Liver (tissue), 9 donors: ENCODE results near the gene FARSA. TPM values are rescaled to one million over a fixed set of nuclear protein-coding genes. Genes with fewer than 3 reads are reported as not detected.
A peak's percentile ranks its signal among the peaks of the same experiment; 100 is the strongest.

Experiments used
- DNase-seq: peaks from one replicate; pipeline ENCODE4 v3.0.0-alpha.2; 2017; ENCODE audit warnings: low spot score
- H3K27ac ChIP-seq, 2 donors: one replicate each; pipeline ENCODE4 v1.7.0; 2013; ENCODE audit warnings: inconsistent platforms in 2 of 2, low read length in 2 of 2, control low read depth in 1 of 2, low read depth in 1 of 2, mild to moderate bottlenecking in 1 of 2
- H3K27me3 ChIP-seq, 4 donors: one replicate each; pipeline versions ENCODE4 v1.6.1 to v1.7.0; 2013; ENCODE audit warnings: low read length in 3 of 4, inconsistent platforms in 1 of 4, mild to moderate bottlenecking in 1 of 4, moderate library complexity in 1 of 4; ENCODE audit not compliant: control insufficient read depth in 4 of 4, insufficient read depth in 4 of 4
- H3K36me3 ChIP-seq, 4 donors: one replicate each; pipeline versions ENCODE4 v1.6.1 to v1.7.0; 2013; ENCODE audit warnings: low read length in 3 of 4, mild to moderate bottlenecking in 3 of 4, low read depth in 1 of 4, moderate library complexity in 1 of 4; ENCODE audit not compliant: control insufficient read depth in 4 of 4, insufficient read depth in 3 of 4
- H3K4me1 ChIP-seq, 4 donors: one replicate each; pipeline versions ENCODE4 v1.6.1 to v1.7.0; 2013; ENCODE audit warnings: low read length in 3 of 4, mild to moderate bottlenecking in 3 of 4, moderate library complexity in 1 of 4; ENCODE audit not compliant: control insufficient read depth in 4 of 4, insufficient read depth in 4 of 4
- H3K4me3 ChIP-seq, 3 donors: one replicate each; pipeline versions ENCODE4 v1.6.1 to v1.7.0; 2013; ENCODE audit warnings: low read length in 3 of 3, control low read depth in 1 of 3, low read depth in 1 of 3, mild to moderate bottlenecking in 1 of 3
- H3K9ac ChIP-seq, 2 donors: one replicate each; pipeline ENCODE4 v1.7.0; 2013; ENCODE audit warnings: low read length in 2 of 2, mild to moderate bottlenecking in 2 of 2, moderate library complexity in 2 of 2, control low read depth in 1 of 2, low read depth in 1 of 2
- H3K9me3 ChIP-seq, 4 donors: one replicate each; pipeline versions ENCODE4 v1.6.1 to v1.7.0; 2013; ENCODE audit warnings: low read length in 3 of 4; ENCODE audit not compliant: control insufficient read depth in 4 of 4
- ATF3 ChIP-seq: IDR thresholded peaks from 2 replicates; pipeline ENCODE4 v1.6.1; 2016; ENCODE audit warnings: antibody characterized with exemption
- CTCF ChIP-seq: fragments of 150-350 bp; IDR thresholded peaks from 2 replicates; pipeline ENCODE4 v1.5.1; 2017; ENCODE audit warnings: improper control_type of control experiment, low read depth, low read length; ENCODE audit not compliant: missing input control
- EGR1 ChIP-seq, 2 donors: IDR thresholded peaks; 2 replicates each; pipeline ENCODE4 v1.6.1; 2016 to 2018; ENCODE audit warnings: antibody characterized with exemption in 2 of 2, low read depth in 2 of 2
- FOXA2 ChIP-seq: IDR thresholded peaks from 2 replicates; pipeline ENCODE4 v1.6.1; 2016; ENCODE audit warnings: antibody characterized with exemption
- GABPA ChIP-seq, 2 donors: IDR thresholded peaks in 1 of 2; conservative IDR thresholded peaks in 1 of 2; 2 replicates each; pipeline ENCODE4 v1.6.1; 2016; ENCODE audit warnings: antibody characterized with exemption in 2 of 2, mild to moderate bottlenecking in 1 of 2, moderate library complexity in 1 of 2
- HNF4A ChIP-seq, 2 donors: conservative IDR thresholded peaks; 2 replicates each; pipeline ENCODE4 v1.6.1; 2016; ENCODE audit warnings: antibody characterized with exemption in 2 of 2, mild to moderate bottlenecking in 2 of 2
- RAD21 ChIP-seq, 2 donors: IDR thresholded peaks; 2 replicates each; pipeline ENCODE4 v1.6.1; 2016; ENCODE audit warnings: antibody characterized with exemption in 2 of 2, mild to moderate bottlenecking in 2 of 2
- REST ChIP-seq: IDR thresholded peaks from 2 replicates; pipeline ENCODE4 v1.6.1; 2016; ENCODE audit warnings: antibody characterized with exemption, mild to moderate bottlenecking
- SP1 ChIP-seq: IDR thresholded peaks from 2 replicates; pipeline ENCODE4 v1.6.1; 2018; ENCODE audit warnings: antibody characterized with exemption, mild to moderate bottlenecking
- TAF1 ChIP-seq: conservative IDR thresholded peaks from 2 replicates; pipeline ENCODE4 v1.6.1; 2016; ENCODE audit warnings: antibody characterized with exemption, mild to moderate bottlenecking
- YY1 ChIP-seq: IDR thresholded peaks from 2 replicates; pipeline ENCODE4 v1.6.1; 2016; ENCODE audit warnings: antibody characterized with exemption, mild to moderate bottlenecking
- WGBS: extraction: QIAGEN DNeasy Blood & Tissue Kit; methylation state at CpG from one replicate; pipeline ENCODE4 v1.1.7; 2013; 5-methylcytosine and 5-hydroxymethylcytosine counted together
- polyA plus RNA-seq, 2 donors: library from polyadenylated mRNA; stranded (reverse) in 1 of 2; unstranded in 1 of 2; fragments of 200-250 nt in 1 of 2; fragments of >200 nt in 1 of 2; fragmentation: Nextera tagmentation in 1 of 2; extraction: Ambion mirVana in 1 of 2; gene quantifications; one replicate each; pipeline versions ENCODE4 v1.2.1 to v1.2.3, GENCODE V29; 2013 to 2015
- total RNA-seq, 2 donors: library from RNA; depleted of rRNA; stranded (reverse); fragments of >200 nt; gene quantifications; one replicate each; pipeline ENCODE4 v1.2.3, GENCODE V29; 2014
- donor health status: healthy.
- donor health status: healthy.
- donor health status: healthy.
- donor health status: healthy.
- donor health status: healthy.

FARSA gene
- total and polyA plus RNA-seq, 4 donors, result 29.8 to 50.1 (median 34.3) TPM

GRCh38 chr19:12940897-12941296 lies 7.4 kb upstream of the FARSA start:
- peaks cover 10 to 44% (median 32%) of the 10 kb centered on the region in 4 donors for H3K4me1 ChIP-seq
- H3K36me3 ChIP-seq, result peaks cover 17 to 43% (median 37%) of the 10 kb centered on the region in 4 donors
- H3K4me3 ChIP-seq, result peak overlapping the region in 1 of 3 donors; percentile 82
- no peak for TF ChIP-seq FOXA2
- no peak for TF ChIP-seq SP1
- no peak for TF ChIP-seq RAD21 (IDR thresholded peaks at IDR 0.05)
- no peak for TF ChIP-seq ATF3
- no peak for TF ChIP-seq HNF4A (conservative IDR thresholded peaks at IDR 0.05)
- TF ChIP-seq REST, result no peak
- H3K27ac ChIP-seq, result no peak overlapping the region
- DNase-seq, result no peak
- 70% methylated on average over 2 of the region's 2 CpGs for WGBS
- H3K27me3 ChIP-seq, result no peaks in the 10 kb centered on the region
- H3K9me3 ChIP-seq, result no peaks in the 10 kb centered on the region
- H3K9ac ChIP-seq, result no peak overlapping the region

GRCh38 chr19:12939975-12940423 lies 6.5 kb upstream of the FARSA start:
- 63% methylated on average over 10 of the region's 10 CpGs for WGBS
- no peak for TF ChIP-seq REST
- TF ChIP-seq HNF4A (conservative IDR thresholded peaks at IDR 0.05), result no peak
- no peak for TF ChIP-seq YY1
- no peak for TF ChIP-seq CTCF
- no peak for TF ChIP-seq TAF1
- TF ChIP-seq GABPA (IDR thresholded peaks at IDR 0.05 in 1 of 2, conservative IDR thresholded peaks at IDR 0.05 in 1 of 2), result no peak
- TF ChIP-seq EGR1 (IDR thresholded peaks at IDR 0.05; ENCODE audit: low read depth in 2 of 2), result no peak
- Histone ChIP-seq H3K9ac (peak overlapping the region in 1 of 2 donors; percentile 76), H3K27me3 (no peaks in the 10 kb centered on the region), H3K36me3 (peaks cover 17 to 42% (median 37%) of the 10 kb centered on the region in 4 donors), H3K4me1 (peaks cover 10 to 44% (median 32%) of the 10 kb centered on the region in 4 donors), H3K9me3 (no peaks in the 10 kb centered on the region), H3K27ac (no peak overlapping the region), H3K4me3 (peak overlapping the region; percentile 82 to 97 (median 85))
- DNase-seq, result no peak
